ENCODE results near the gene BABAM2.

Gene BABAM2

GRCh38 chr2:28201671-28202180 is 311.2 kb downstream of the BABAM2 start:
- H3K4me1 ChIP-seq (ENCODE audit: control insufficient read depth, insufficient read depth, low read length) = no peaks in the 10 kb centered on the region
- CTCF ChIA-PET = no interaction called here
- H3K27ac ChIP-seq (ENCODE audit: extremely low read depth, low read depth, low read length) = no peak overlapping the region
- H3K9me3 ChIP-seq (ENCODE audit: control insufficient read depth, insufficient read depth, low read depth, low read length) = no peaks in the 10 kb centered on the region
- POLR2A ChIA-PET = no interaction called here
- H3K4me3 ChIP-seq (ENCODE audit: low read depth, low read length) = no peak overlapping the region
- H3K36me3 ChIP-seq (ENCODE audit: control insufficient read depth in 2 of 2, insufficient read depth in 1 of 2, low read length in 2 of 2) = no peaks in the 10 kb centered on the region
- TF ChIP-seq ZFHX2 (tag by site-specific recombination; conservative IDR thresholded peaks at IDR 0.05) = no peak
- no peak for TF ChIP-seq ZNF514 (tag by site-specific recombination; IDR thresholded peaks at IDR 0.05)
- no peak for TF ChIP-seq ZNF211 (tag by site-specific recombination; IDR thresholded peaks at IDR 0.05; ENCODE audit: low read depth)
- no peak for TF ChIP-seq ZNF777 (tag by site-specific recombination; IDR thresholded peaks at IDR 0.05; ENCODE audit: borderline replicate concordance)
- no peak for TF ChIP-seq ZNF24 (tag by site-specific recombination; IDR thresholded peaks at IDR 0.05)
- no peak for TF ChIP-seq YY2 (tag by site-specific recombination; IDR thresholded peaks at IDR 0.05)
- no peak for TF ChIP-seq ZNF518A (tag by site-specific recombination; conservative IDR thresholded peaks at IDR 0.05; ENCODE audit: low read depth)
- TF ChIP-seq ZNF433 (tag by site-specific recombination; IDR thresholded peaks at IDR 0.05; ENCODE audit: low read depth) = no peak
- no peak for TF ChIP-seq OVOL3 (tag by site-specific recombination; IDR thresholded peaks at IDR 0.05)
- no peak for TF ChIP-seq ZSCAN30 (tag by site-specific recombination; IDR thresholded peaks at IDR 0.05)
- TF ChIP-seq ZNF704 (tag by site-specific recombination; IDR thresholded peaks at IDR 0.05) = no peak
- no peak for TF ChIP-seq ZNF776 (tag by site-specific recombination; IDR thresholded peaks at IDR 0.05; ENCODE audit: borderline replicate concordance)
- TF ChIP-seq AEBP2 (tag by site-specific recombination; IDR thresholded peaks at IDR 0.05; ENCODE audit: borderline replicate concordance) = no peak

GRCh38 chr2:28202719-28203118 is 312.2 kb downstream of the BABAM2 start:
- TF ChIP-seq ZNF571 (tag by site-specific recombination; IDR thresholded peaks at IDR 0.05) (no peak), GFI1B (tag by site-specific recombination; IDR thresholded peaks at IDR 0.05) (no peak), ZNF701 (tag by site-specific recombination; IDR thresholded peaks at IDR 0.05) (no peak), ZNF114 (tag by site-specific recombination; IDR thresholded peaks at IDR 0.05) (no peak), ZFP69B (tag by site-specific recombination; IDR thresholded peaks at IDR 0.05) (no peak)
- Histone ChIP-seq H3K9me3 (ENCODE audit: control insufficient read depth, insufficient read depth, low read depth, low read length) (no peaks in the 10 kb centered on the region), H3K4me1 (ENCODE audit: control insufficient read depth, insufficient read depth, low read length) (no peaks in the 10 kb centered on the region), H3K4me3 (ENCODE audit: low read depth, low read length) (no peak overlapping the region), H3K27ac (ENCODE audit: extremely low read depth, low read depth, low read length) (no peak overlapping the region), H3K36me3 (ENCODE audit: control insufficient read depth in 2 of 2, insufficient read depth in 1 of 2, low read length in 2 of 2) (no peaks in the 10 kb centered on the region)
- POLR2A ChIA-PET = interaction anchor here (0.7 kb wide), 1 partner anchor 428 kb away, joined by 5 read pairs; no protein-coding TSS in a partner anchor
- CTCF ChIA-PET = interaction anchor here (0.6 kb wide), 2 partner anchors 23 to 1013 kb away, joined by 3 read pairs; no protein-coding TSS in a partner anchor
